GM23338 (cell line): ENCODE results near the gene BMP10. TPM values are rescaled to one million over a fixed set of nuclear protein-coding genes. Genes with fewer than 3 reads are reported as not detected.
A peak's percentile ranks its signal among the peaks of the same experiment; 100 is the strongest.

ENCODE experiments used
- ATAC-seq: fragments of 200-7000 bp; cut with Tn5 transposase; 3 replicates; pipeline ENCODE4 v1.9.1; 2020
- DNase-seq: peaks from one replicate; pipeline ENCODE4 v3.0.0-alpha.2; 2015; ENCODE audit warnings: low spot score
- H2AFZ ChIP-seq: fragments of 200-600 bp; sonication (generic); 2 replicates; pipeline ENCODE4 v1.8.0; 2016; ENCODE audit warnings: antibody characterized with exemption, mild to moderate bottlenecking, moderate library complexity
- H3F3A ChIP-seq: fragments of 200-600 bp; sonication (generic); replicated peaks from 2 replicates; pipeline ENCODE4 v1.8.0; 2017; ENCODE audit warnings: antibody characterized with exemption, mixed run types, low read depth
- H3K27ac ChIP-seq: fragments of 200-600 bp; sonication (generic); 2 replicates; pipeline ENCODE4 v1.6.1; 2016; ENCODE audit warnings: low read depth
- H3K27me3 ChIP-seq: fragments of 200-600 bp; sonication (generic); 2 replicates; pipeline ENCODE4 v1.8.0; 2016; ENCODE audit warnings: mild to moderate bottlenecking, mixed run types, moderate library complexity; ENCODE audit not compliant: insufficient read depth
- H3K36me3 ChIP-seq: fragments of 200-600 bp; sonication (generic); 2 replicates; pipeline ENCODE4 v1.8.0; 2016; ENCODE audit warnings: mild to moderate bottlenecking; ENCODE audit not compliant: insufficient read depth
- H3K4me1 ChIP-seq: fragments of 200-600 bp; sonication (generic); 2 replicates; pipeline ENCODE4 v1.8.0; 2016; ENCODE audit warnings: mild to moderate bottlenecking, moderate library complexity; ENCODE audit not compliant: insufficient read depth
- H3K4me2 ChIP-seq: fragments of 200-600 bp; sonication (generic); 2 replicates; pipeline ENCODE4 v1.7.1; 2017; ENCODE audit warnings: mixed run types
- H3K4me3 ChIP-seq: fragments of 200-600 bp; sonication (generic); 2 replicates; pipeline ENCODE4 v1.6.1; 2016; ENCODE audit warnings: mixed run types
- H3K79me2 ChIP-seq: fragments of 200-600 bp; sonication (generic); replicated peaks from 2 replicates; pipeline ENCODE4 v1.8.0; 2017; ENCODE audit warnings: mild to moderate bottlenecking; ENCODE audit not compliant: insufficient read depth
- H3K9me2 ChIP-seq: fragments of 200-600 bp; sonication (generic); 2 replicates; pipeline ENCODE4 v1.8.0; 2017; ENCODE audit not compliant: insufficient read depth
- H4K20me1 ChIP-seq: fragments of 200-600 bp; sonication (generic); replicated peaks from 2 replicates; pipeline ENCODE4 v1.8.0; 2017; ENCODE audit warnings: mild to moderate bottlenecking; ENCODE audit not compliant: insufficient read depth
- H3K27ac Mint-ChIP-seq: 2 replicates; pipeline ENCODE4 v1.8.0; 2020; ENCODE audit warnings: inconsistent platforms, mild to moderate bottlenecking, moderate library complexity, mixed read lengths
- H3K27me3 Mint-ChIP-seq: 3 replicates; pipeline ENCODE4 v1.8.0; 2022; ENCODE audit warnings: low read depth, mild to moderate bottlenecking, moderate library complexity, mixed read lengths, inconsistent platforms; ENCODE audit not compliant: insufficient read depth, poor library complexity
- H3K36me3 Mint-ChIP-seq: 3 replicates; pipeline ENCODE4 v1.8.0; 2021; ENCODE audit warnings: low read depth, mild to moderate bottlenecking, inconsistent platforms, moderate library complexity, mixed read lengths
- H3K4me1 Mint-ChIP-seq: 3 replicates; pipeline ENCODE4 v1.8.0; 2020; ENCODE audit warnings: mild to moderate bottlenecking, inconsistent platforms, mixed read lengths
- H3K4me3 Mint-ChIP-seq: 3 replicates; pipeline ENCODE4 v1.8.0; 2021; ENCODE audit warnings: moderate library complexity, mild to moderate bottlenecking, inconsistent platforms, mixed read lengths
- H3K9me3 Mint-ChIP-seq: 3 replicates; pipeline ENCODE4 v1.8.0; 2020; ENCODE audit warnings: moderate library complexity, mild to moderate bottlenecking, inconsistent platforms, mixed read lengths
- CREB1 ChIP-seq: fragments of 250-450 bp; sonication (Bioruptor Pico); IDR thresholded peaks from 2 replicates; pipeline ENCODE4 v1.5.0; 2020; ENCODE audit warnings: low read depth, mild to moderate bottlenecking, moderate library complexity
- CTCF ChIP-seq, 2 experiments: fragments of 200-600 bp in 1 of 2; sonication (generic) in 1 of 2; conservative IDR thresholded peaks; 2 replicates each; pipeline versions ENCODE4 v1.5.1 to v1.6.1; 2016 to 2017; ENCODE audit warnings: antibody characterized with exemption in 2 of 2, low read depth in 2 of 2, mild to moderate bottlenecking in 2 of 2, moderate library complexity in 1 of 2
- ETS1 ChIP-seq: IDR thresholded peaks from 2 replicates; pipeline ENCODE4 v1.6.1; 2016; ENCODE audit warnings: antibody characterized with exemption
- EZH2 ChIP-seq: fragments of 200-600 bp; sonication (generic); IDR thresholded peaks from one replicate; pipeline ENCODE4 v1.8.0; 2017; ENCODE audit warnings: antibody characterized with exemption, mild to moderate bottlenecking, low read depth; ENCODE audit not compliant: unreplicated experiment
- EZH2phosphoT487 ChIP-seq: fragments of 200-600 bp; sonication (generic); IDR thresholded peaks from one replicate; pipeline ENCODE4 v1.8.1; 2018; ENCODE audit warnings: antibody characterized with exemption; ENCODE audit not compliant: unreplicated experiment
- NANOG ChIP-seq: IDR thresholded peaks from 2 replicates; pipeline ENCODE4 v1.6.1; 2016; ENCODE audit warnings: antibody characterized with exemption, borderline replicate concordance
- POLR2AphosphoS5 ChIP-seq: IDR thresholded peaks from 2 replicates; pipeline ENCODE4 v1.6.1; 2016; ENCODE audit warnings: antibody characterized with exemption, low read depth
- STAT1 ChIP-seq: IDR thresholded peaks from one replicate; pipeline ENCODE4 v1.6.1; 2016; ENCODE audit warnings: antibody characterized with exemption; ENCODE audit not compliant: unreplicated experiment
- ZNF114 ChIP-seq: fragments of 250-450 bp; sonication (Bioruptor Pico); IDR thresholded peaks from 2 replicates; pipeline ENCODE4 v1.5.0; 2020; ENCODE audit warnings: mild to moderate bottlenecking, moderate library complexity
- polyA plus RNA-seq: library from polyadenylated mRNA; unstranded; fragments of >200 nt; fragmentation: Nextera tagmentation; extraction: Ambion mirVana; gene quantifications from 2 replicates; pipeline ENCODE4 v1.2.1, GENCODE V29; 2016
- total RNA-seq: library from RNA; depleted of rRNA; stranded (reverse); fragments of >200 nt; shearing (Covaris generic); gene quantifications from 2 replicates; pipeline ENCODE4 v1.2.3, GENCODE V29; 2014
- TF ChIP-seq, protein P1 (sequence below): fragments of 250-450 bp; sonication (Bioruptor Pico); IDR thresholded peaks from 2 replicates; pipeline ENCODE4 v1.5.0; 2020; ENCODE audit warnings: mild to moderate bottlenecking, moderate library complexity

BMP10 gene
- total and polyA plus RNA-seq, 2 experiments from 2014 or later = not detected

DNA sequence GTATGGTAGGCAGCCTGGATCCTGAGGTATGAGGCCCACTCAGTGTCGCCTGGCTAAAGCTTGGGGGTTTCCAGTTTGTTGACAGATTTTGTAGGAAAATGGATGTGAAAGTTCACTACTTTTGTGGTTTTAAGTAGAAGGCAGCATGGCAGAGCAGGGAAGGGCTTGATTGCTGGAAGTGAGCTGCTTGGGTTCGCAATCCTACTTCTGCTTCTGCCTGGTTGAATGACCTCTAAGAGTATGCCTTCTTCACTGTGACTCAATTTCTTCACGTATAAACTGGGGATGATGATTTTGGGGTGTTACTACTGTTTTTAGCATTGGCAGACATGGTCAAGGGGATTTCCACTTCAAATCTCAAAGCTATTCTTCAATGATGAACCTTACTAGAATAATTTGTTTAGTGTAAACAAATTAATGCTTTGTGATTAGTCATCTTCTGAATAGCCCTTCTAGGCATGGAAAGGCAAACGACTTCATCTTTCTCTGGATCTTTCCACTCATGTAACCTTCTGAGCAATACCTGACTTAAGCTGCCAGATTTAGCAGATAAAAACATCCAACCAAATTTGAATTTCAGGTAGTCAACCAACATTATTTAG is 13.2 kb downstream of the BMP10 start:
- Mint-ChIP-seq H3K9me3 (no peaks in the 10 kb centered on the region), H3K27ac (no peak overlapping the region; the same call in 1 of the 2 replicates), H3K36me3 (no peaks in the 10 kb centered on the region), H3K4me3 (no peak overlapping the region), H3K4me1 (peaks cover 19% of the 10 kb centered on the region), H3K27me3 (peaks cover 6% of the 10 kb centered on the region)
- no peak for TF ChIP-seq POLR2AphosphoS5
- no peak for TF ChIP-seq EZH2
- TF ChIP-seq ZNF114 (CRISPR knock-in tag) = no peak
- TF ChIP-seq CTCF (conservative IDR thresholded peaks at IDR 0.05; ENCODE audit: low read depth in 2 of 2) = no peak
- no peak for TF ChIP-seq ETS1
- TF ChIP-seq EZH2phosphoT487 = no peak
- TF ChIP-seq, protein P1, sequence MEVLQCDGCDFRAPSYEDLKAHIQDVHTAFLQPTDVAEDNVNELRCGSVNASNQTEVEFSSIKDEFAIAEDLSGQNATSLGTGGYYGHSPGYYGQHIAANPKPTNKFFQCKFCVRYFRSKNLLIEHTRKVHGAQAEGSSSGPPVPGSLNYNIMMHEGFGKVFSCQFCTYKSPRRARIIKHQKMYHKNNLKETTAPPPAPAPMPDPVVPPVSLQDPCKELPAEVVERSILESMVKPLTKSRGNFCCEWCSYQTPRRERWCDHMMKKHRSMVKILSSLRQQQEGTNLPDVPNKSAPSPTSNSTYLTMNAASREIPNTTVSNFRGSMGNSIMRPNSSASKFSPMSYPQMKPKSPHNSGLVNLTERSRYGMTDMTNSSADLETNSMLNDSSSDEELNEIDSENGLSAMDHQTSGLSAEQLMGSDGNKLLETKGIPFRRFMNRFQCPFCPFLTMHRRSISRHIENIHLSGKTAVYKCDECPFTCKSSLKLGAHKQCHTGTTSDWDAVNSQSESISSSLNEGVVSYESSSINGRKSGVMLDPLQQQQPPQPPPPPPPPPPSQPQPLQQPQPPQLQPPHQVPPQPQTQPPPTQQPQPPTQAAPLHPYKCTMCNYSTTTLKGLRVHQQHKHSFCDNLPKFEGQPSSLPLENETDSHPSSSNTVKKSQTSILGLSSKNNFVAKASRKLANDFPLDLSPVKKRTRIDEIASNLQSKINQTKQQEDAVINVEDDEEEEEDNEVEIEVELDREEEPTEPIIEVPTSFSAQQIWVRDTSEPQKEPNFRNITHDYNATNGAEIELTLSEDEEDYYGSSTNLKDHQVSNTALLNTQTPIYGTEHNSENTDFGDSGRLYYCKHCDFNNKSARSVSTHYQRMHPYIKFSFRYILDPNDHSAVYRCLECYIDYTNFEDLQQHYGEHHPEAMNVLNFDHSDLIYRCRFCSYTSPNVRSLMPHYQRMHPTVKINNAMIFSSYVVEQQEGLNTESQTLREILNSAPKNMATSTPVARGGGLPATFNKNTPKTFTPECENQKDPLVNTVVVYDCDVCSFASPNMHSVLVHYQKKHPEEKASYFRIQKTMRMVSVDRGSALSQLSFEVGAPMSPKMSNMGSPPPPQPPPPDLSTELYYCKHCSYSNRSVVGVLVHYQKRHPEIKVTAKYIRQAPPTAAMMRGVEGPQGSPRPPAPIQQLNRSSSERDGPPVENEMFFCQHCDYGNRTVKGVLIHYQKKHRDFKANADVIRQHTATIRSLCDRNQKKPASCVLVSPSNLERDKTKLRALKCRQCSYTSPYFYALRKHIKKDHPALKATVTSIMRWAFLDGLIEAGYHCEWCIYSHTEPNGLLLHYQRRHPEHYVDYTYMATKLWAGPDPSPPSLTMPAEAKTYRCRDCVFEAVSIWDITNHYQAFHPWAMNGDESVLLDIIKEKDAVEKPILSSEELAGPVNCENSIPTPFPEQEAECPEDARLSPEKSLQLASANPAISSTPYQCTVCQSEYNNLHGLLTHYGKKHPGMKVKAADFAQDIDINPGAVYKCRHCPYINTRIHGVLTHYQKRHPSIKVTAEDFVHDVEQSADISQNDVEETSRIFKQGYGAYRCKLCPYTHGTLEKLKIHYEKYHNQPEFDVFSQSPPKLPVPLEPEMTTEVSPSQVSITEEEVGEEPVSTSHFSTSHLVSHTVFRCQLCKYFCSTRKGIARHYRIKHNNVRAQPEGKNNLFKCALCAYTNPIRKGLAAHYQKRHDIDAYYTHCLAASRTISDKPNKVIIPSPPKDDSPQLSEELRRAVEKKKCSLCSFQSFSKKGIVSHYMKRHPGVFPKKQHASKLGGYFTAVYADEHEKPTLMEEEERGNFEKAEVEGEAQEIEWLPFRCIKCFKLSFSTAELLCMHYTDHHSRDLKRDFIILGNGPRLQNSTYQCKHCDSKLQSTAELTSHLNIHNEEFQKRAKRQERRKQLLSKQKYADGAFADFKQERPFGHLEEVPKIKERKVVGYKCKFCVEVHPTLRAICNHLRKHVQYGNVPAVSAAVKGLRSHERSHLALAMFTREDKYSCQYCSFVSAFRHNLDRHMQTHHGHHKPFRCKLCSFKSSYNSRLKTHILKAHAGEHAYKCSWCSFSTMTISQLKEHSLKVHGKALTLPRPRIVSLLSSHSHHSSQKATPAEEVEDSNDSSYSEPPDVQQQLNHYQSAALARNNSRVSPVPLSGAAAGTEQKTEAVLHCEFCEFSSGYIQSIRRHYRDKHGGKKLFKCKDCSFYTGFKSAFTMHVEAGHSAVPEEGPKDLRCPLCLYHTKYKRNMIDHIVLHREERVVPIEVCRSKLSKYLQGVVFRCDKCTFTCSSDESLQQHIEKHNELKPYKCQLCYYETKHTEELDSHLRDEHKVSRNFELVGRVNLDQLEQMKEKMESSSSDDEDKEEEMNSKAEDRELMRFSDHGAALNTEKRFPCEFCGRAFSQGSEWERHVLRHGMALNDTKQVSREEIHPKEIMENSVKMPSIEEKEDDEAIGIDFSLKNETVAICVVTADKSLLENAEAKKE (CRISPR knock-in tag) = no peak
- no peak for TF ChIP-seq CREB1 (CRISPR knock-in tag)
- TF ChIP-seq STAT1 = no peak
- TF ChIP-seq NANOG = no peak
- Histone ChIP-seq H3K9me2 (peaks cover 10% of the 10 kb centered on the region; the same call in 1 of the 2 replicates), H2AFZ (no peak overlapping the region), H3K27ac (no peak overlapping the region), H3K79me2 (no peaks in the 10 kb centered on the region), H3K36me3 (no peaks in the 10 kb centered on the region), H3K4me3 (no peak overlapping the region), H4K20me1 (no peaks in the 10 kb centered on the region), H3K27me3 (no peaks in the 10 kb centered on the region), H3F3A (no peaks in the 10 kb centered on the region), H3K4me1 (peaks cover 23% of the 10 kb centered on the region), H3K4me2 (0 out of 2 replicates have a peak overlapping the region, but pooled peaks have one; percentile 38)
- DNase-seq (no peak), ATAC-seq (no peak)
